ENCODE data around the gene GPR63.

- TF ChIP-seq, protein P1, sequence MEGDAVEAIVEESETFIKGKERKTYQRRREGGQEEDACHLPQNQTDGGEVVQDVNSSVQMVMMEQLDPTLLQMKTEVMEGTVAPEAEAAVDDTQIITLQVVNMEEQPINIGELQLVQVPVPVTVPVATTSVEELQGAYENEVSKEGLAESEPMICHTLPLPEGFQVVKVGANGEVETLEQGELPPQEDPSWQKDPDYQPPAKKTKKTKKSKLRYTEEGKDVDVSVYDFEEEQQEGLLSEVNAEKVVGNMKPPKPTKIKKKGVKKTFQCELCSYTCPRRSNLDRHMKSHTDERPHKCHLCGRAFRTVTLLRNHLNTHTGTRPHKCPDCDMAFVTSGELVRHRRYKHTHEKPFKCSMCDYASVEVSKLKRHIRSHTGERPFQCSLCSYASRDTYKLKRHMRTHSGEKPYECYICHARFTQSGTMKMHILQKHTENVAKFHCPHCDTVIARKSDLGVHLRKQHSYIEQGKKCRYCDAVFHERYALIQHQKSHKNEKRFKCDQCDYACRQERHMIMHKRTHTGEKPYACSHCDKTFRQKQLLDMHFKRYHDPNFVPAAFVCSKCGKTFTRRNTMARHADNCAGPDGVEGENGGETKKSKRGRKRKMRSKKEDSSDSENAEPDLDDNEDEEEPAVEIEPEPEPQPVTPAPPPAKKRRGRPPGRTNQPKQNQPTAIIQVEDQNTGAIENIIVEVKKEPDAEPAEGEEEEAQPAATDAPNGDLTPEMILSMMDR (IDR thresholded peaks at IDR 0.05; ENCODE audit: low read length) = no peak
- no peak for TF ChIP-seq EZH2 (optimal IDR thresholded peaks at IDR 0.05; ENCODE audit: low read depth, low read length)
Measured at GRCh38 chr6:96781557-96781956, 55.7 kb downstream of the GPR63 start.
